Thoracic aorta (tissue), 2 donors: ENCODE data around the gene YOD1. TPM values are rescaled to one million over a fixed set of nuclear protein-coding genes. Genes with fewer than 3 reads are reported as not detected.

Experiments
- ATAC-seq: fragments of 150-250 bp; one replicate; pipeline ENCODE4 v1.8.0; 2017; ENCODE audit warnings: low read depth; ENCODE audit not compliant: insufficient number of reproducible peaks, low FRiP score
- DNase-seq: peaks from one replicate; pipeline ENCODE4 v3.0.0-alpha.2; 2020; ENCODE audit warnings: low spot score
- H3K27ac ChIP-seq, 2 donors: fragments of 200-600 bp; sonication (generic); 1 replicate in 1 of 2; 2 replicates in 1 of 2; pipeline ENCODE4 v1.5.1; 2016; ENCODE audit warnings: mild to moderate bottlenecking in 2 of 2, moderate library complexity in 2 of 2
- H3K27me3 ChIP-seq: fragments of 200-600 bp; sonication (generic); replicated peaks from 2 replicates; pipeline ENCODE4 v1.6.0; 2016; ENCODE audit warnings: mild to moderate bottlenecking; ENCODE audit not compliant: insufficient read depth
- H3K36me3 ChIP-seq: fragments of 200-600 bp; sonication (generic); one replicate; pipeline ENCODE4 v1.5.1; 2016
- H3K4me1 ChIP-seq, 2 donors: fragments of 200-600 bp; sonication (generic); 1 replicate in 1 of 2; 2 replicates in 1 of 2; pipeline versions ENCODE4 v1.5.1 to v1.6.0; 2016; ENCODE audit warnings: low read depth in 2 of 2, mild to moderate bottlenecking in 1 of 2; ENCODE audit not compliant: control insufficient read depth in 1 of 2
- H3K4me3 ChIP-seq: fragments of 200-600 bp; sonication (generic); 2 replicates; pipeline ENCODE4 v1.5.1; 2016; ENCODE audit warnings: mild to moderate bottlenecking
- H3K9me3 ChIP-seq: fragments of 200-600 bp; sonication (generic); 2 replicates; pipeline ENCODE4 v1.5.1; 2016
- total RNA-seq, 2 donors: library from RNA; depleted of rRNA; stranded (reverse); fragments of >200 nt; gene quantifications; one replicate each; pipeline versions ENCODE4 v1.1.0 to v1.2.3, GENCODE V29; 2016
- TF ChIP-seq, protein P1 (sequence below): fragments of 200-600 bp; sonication (generic); IDR thresholded peaks from one replicate; pipeline ENCODE4 v1.5.1; 2019; ENCODE audit warnings: antibody characterized with exemption

The YOD1 gene
- total RNA-seq, 2 donors from 2014 or later, result 3.8 to 8.4 TPM

- Histone ChIP-seq H3K27me3 (no peaks in the 10 kb centered on the region), H3K4me1 (peaks cover 10 to 28% of the 10 kb centered on the region in 2 donors), H3K9me3 (no peaks in the 10 kb centered on the region), H3K36me3 (no peaks in the 10 kb centered on the region), H3K27ac (no peak overlapping the region), H3K4me3 (no peak overlapping the region)
- DNase-seq, result no peak
- TF ChIP-seq, protein P1, sequence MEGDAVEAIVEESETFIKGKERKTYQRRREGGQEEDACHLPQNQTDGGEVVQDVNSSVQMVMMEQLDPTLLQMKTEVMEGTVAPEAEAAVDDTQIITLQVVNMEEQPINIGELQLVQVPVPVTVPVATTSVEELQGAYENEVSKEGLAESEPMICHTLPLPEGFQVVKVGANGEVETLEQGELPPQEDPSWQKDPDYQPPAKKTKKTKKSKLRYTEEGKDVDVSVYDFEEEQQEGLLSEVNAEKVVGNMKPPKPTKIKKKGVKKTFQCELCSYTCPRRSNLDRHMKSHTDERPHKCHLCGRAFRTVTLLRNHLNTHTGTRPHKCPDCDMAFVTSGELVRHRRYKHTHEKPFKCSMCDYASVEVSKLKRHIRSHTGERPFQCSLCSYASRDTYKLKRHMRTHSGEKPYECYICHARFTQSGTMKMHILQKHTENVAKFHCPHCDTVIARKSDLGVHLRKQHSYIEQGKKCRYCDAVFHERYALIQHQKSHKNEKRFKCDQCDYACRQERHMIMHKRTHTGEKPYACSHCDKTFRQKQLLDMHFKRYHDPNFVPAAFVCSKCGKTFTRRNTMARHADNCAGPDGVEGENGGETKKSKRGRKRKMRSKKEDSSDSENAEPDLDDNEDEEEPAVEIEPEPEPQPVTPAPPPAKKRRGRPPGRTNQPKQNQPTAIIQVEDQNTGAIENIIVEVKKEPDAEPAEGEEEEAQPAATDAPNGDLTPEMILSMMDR, result no peak
- ATAC-seq, result no peak
These were observed 30.3 kb downstream of the YOD1 start for GRCh38 chr1:207020709-207021107.

- no peaks in the 10 kb centered on the region for H3K36me3 ChIP-seq
- H3K4me1 ChIP-seq, result peaks cover 5 to 23% of the 10 kb centered on the region in 2 donors
- DNase-seq (no peak), ATAC-seq (no peak)
- no peak overlapping the region for H3K4me3 ChIP-seq
- H3K27me3 ChIP-seq, result no peaks in the 10 kb centered on the region
- TF ChIP-seq, protein P1, result no peak
- H3K9me3 ChIP-seq, result no peaks in the 10 kb centered on the region
- no peak overlapping the region for H3K27ac ChIP-seq
These were observed 30.8 kb downstream of the YOD1 start for GRCh38 chr1:207020065-207020708.

DNA sequence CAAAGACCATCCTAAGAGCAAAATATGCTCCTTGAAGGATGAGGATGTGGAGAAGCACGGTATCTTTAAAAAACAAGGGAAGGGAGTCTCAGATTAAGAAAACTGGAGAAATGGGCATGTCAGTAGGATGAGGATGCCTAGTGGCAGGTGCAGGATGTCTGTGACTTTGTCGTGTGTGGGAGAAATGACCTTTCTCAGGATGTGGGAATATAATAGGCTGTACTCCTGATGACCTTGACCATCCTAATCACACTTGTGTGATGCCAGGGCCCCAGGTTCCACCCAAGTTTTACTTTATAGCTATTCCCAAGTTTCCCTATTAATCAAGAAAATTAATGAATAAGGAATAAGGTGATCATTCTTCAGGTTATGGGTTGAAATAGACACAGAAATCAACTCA lies 31.3 kb downstream of the YOD1 start:
- Histone ChIP-seq H3K27me3 (no peaks in the 10 kb centered on the region), H3K36me3 (no peaks in the 10 kb centered on the region), H3K9me3 (no peaks in the 10 kb centered on the region), H3K4me3 (no peak overlapping the region), H3K27ac (no peak overlapping the region), H3K4me1 (peaks cover 3 to 19% of the 10 kb centered on the region in 2 donors)
- DNase-seq (no peak), ATAC-seq (no peak)
- TF ChIP-seq, protein P1, result no peak

GRCh38 chr1:207019161-207019560 lies 31.8 kb downstream of the YOD1 start:
- DNase-seq, result no peak
- Histone ChIP-seq H3K4me1 (peaks cover 0 to 14% of the 10 kb centered on the region in 2 donors), H3K27ac (no peak overlapping the region), H3K4me3 (no peak overlapping the region), H3K36me3 (no peaks in the 10 kb centered on the region), H3K9me3 (no peaks in the 10 kb centered on the region), H3K27me3 (no peaks in the 10 kb centered on the region)
- TF ChIP-seq, protein P1, result no peak
- no peak for ATAC-seq

- H3K27ac ChIP-seq, result no peak overlapping the region
- H3K27me3 ChIP-seq, result no peaks in the 10 kb centered on the region
- TF ChIP-seq, protein P1, result no peak
- ATAC-seq (no peak), DNase-seq (no peak)
- H3K9me3 ChIP-seq, result no peaks in the 10 kb centered on the region
- no peak overlapping the region for H3K4me3 ChIP-seq
- H3K4me1 ChIP-seq, result peaks cover 0 to 10% of the 10 kb centered on the region in 2 donors
- H3K36me3 ChIP-seq, result no peaks in the 10 kb centered on the region
These were observed 32.3 kb downstream of the YOD1 start for GRCh38 chr1:207018707-207019106.
